HepG2 (cell line): Measurements from ENCODE around the gene PIP5K1A. TPM values are rescaled to one million over a fixed set of nuclear protein-coding genes. Genes with fewer than 3 reads are reported as not detected.

Source experiments
- ARID4A ChIP-seq: sonication (generic); formaldehyde crosslinking; IDR thresholded peaks from 2 replicates; pipeline ENCODE4 v1.5.0; 2020; ENCODE audit warnings: mild to moderate bottlenecking, missing genetic modification reagents, borderline replicate concordance
- ELF4 ChIP-seq: sonication (generic); formaldehyde crosslinking; IDR thresholded peaks from 2 replicates; pipeline ENCODE4 v1.5.0; 2020; ENCODE audit warnings: missing genetic modification reagents, mild to moderate bottlenecking, moderate library complexity, borderline replicate concordance
- HIVEP1 ChIP-seq: sonication (generic); formaldehyde crosslinking; IDR thresholded peaks from 2 replicates; pipeline ENCODE4 v1.4.0; 2020; ENCODE audit warnings: mild to moderate bottlenecking, missing genetic modification reagents
- MIXL1 ChIP-seq: IDR thresholded peaks from 2 replicates; pipeline ENCODE4 v1.6.1; 2016
- RFXAP ChIP-seq: sonication (generic); formaldehyde crosslinking; IDR thresholded peaks from 2 replicates; pipeline ENCODE4 v1.4.0; 2020; ENCODE audit warnings: missing genetic modification reagents, borderline replicate concordance
- RXRB ChIP-seq: IDR thresholded peaks from 2 replicates; pipeline ENCODE4 v1.6.1; 2016; ENCODE audit warnings: borderline replicate concordance, missing genetic modification reagents, missing compliant biosample characterization
- SKI ChIP-seq: fragments of 450-650 bp; IDR thresholded peaks from one replicate; pipeline ENCODE4 v1.6.1; 2018; ENCODE audit warnings: mild to moderate bottlenecking; ENCODE audit not compliant: partially characterized antibody
- TEF ChIP-seq: sonication (generic); formaldehyde crosslinking; IDR thresholded peaks from 2 replicates; pipeline ENCODE4 v1.5.0; 2020; ENCODE audit warnings: missing genetic modification reagents
- ZBTB40 ChIP-seq, 2 experiments: fragments of 450-650 bp in 1 of 2; sonication (generic) in 1 of 2; formaldehyde crosslinking in 1 of 2; IDR thresholded peaks; 2 replicates each; pipeline versions ENCODE4 v1.6.1 to v1.8.0; 2016 to 2022; ENCODE audit warnings: antibody characterized with exemption in 1 of 2, mild to moderate bottlenecking in 1 of 2, missing genetic modification reagents in 1 of 2
- ZFP36L1 ChIP-seq: sonication (generic); formaldehyde crosslinking; IDR thresholded peaks from 2 replicates; pipeline ENCODE4 v1.8.0; 2022; ENCODE audit warnings: mild to moderate bottlenecking, missing genetic modification reagents, moderate library complexity
- ZNF343 ChIP-seq: sonication (generic); formaldehyde crosslinking; IDR thresholded peaks from 2 replicates; pipeline ENCODE4 v1.4.0; 2020; ENCODE audit warnings: mild to moderate bottlenecking, missing genetic modification reagents
- ZNF451 ChIP-seq: sonication (generic); formaldehyde crosslinking; IDR thresholded peaks from 2 replicates; pipeline ENCODE4 v1.5.0; 2020; ENCODE audit warnings: mild to moderate bottlenecking, missing genetic modification reagents
- ZNF567 ChIP-seq: sonication (generic); formaldehyde crosslinking; IDR thresholded peaks from 2 replicates; pipeline ENCODE4 v1.8.1; 2023; ENCODE audit warnings: mild to moderate bottlenecking, missing genetic modification reagents, borderline replicate concordance
- polyA plus RNA-seq, 8 experiments: library from polyadenylated mRNA; depleted of rRNA in 3 of 8; stranded (reverse) in 7 of 8; unstranded in 1 of 8; fragments of >200 nt; fragmentation: Illumina TruSeq in 4 of 8; extraction: Trizol in 4 of 8; gene quantifications; 2 replicates each; pipeline versions ENCODE4 v1.2.1 to v1.2.3, GENCODE V29; 2011 to 2016; ENCODE audit warnings: low read depth in 4 of 8, missing spikeins in 1 of 8, mixed read lengths in 1 of 8; ENCODE audit not compliant: insufficient read depth in 1 of 8
- total RNA-seq, 5 experiments: library from RNA; depleted of rRNA; stranded (reverse); fragments of >200 nt; fragmentation: Illumina TruSeq; extraction: Trizol; gene quantifications; 2 replicates each; pipeline ENCODE4 v1.2.3, GENCODE V29; 2016; ENCODE audit warnings: low read depth in 1 of 5

Gene PIP5K1A
- total and polyA plus RNA-seq, 2 of the 13 experiments (the other 11 are each of a cell fraction or from before 2014, with no cell fraction given) = 45.3 to 65.1 TPM

- peak; percentile 87 for TF ChIP-seq ELF4 (CRISPR knock-in tag)
- peak; percentile 35 for TF ChIP-seq SKI
- TF ChIP-seq RXRB (CRISPR knock-in tag) = peak; percentile 76
- peak; percentile 50; the same call in 1 of the 2 replicates for TF ChIP-seq RFXAP (CRISPR knock-in tag)
- 0 out of 2 replicates have a peak, but pooled peaks have one; percentile 89 for TF ChIP-seq ZNF567 (CRISPR knock-in tag)
- TF ChIP-seq HIVEP1 (CRISPR knock-in tag) = 0 out of 2 replicates have a peak, but pooled peaks have one; percentile 57
- peak; percentile 39; the same call in 1 of the 2 replicates for TF ChIP-seq ZFP36L1 (CRISPR knock-in tag)
- 0 out of 2 replicates have a peak, but pooled peaks have one; percentile 30 for TF ChIP-seq TEF (CRISPR knock-in tag)
- peak; percentile 43; the same call in 1 of the 2 replicates for TF ChIP-seq ZNF343 (CRISPR knock-in tag)
- peak; percentile 92 for TF ChIP-seq ARID4A (CRISPR knock-in tag)
- no peak for TF ChIP-seq ZBTB40 (IDR thresholded peaks at IDR 0.05)
- peak; percentile 59; the same call in 1 of the 2 replicates for TF ChIP-seq ZBTB40 (CRISPR knock-in tag; IDR thresholded peaks at IDR 0.05)
- TF ChIP-seq ZNF451 (CRISPR knock-in tag) = 0 out of 2 replicates have a peak, but pooled peaks have one; percentile 41
- peak; percentile 80 for TF ChIP-seq MIXL1
Observed at GRCh38 chr1:151189637-151190445, 8.5 kb upstream of the PIP5K1A start, which contains the start of gene VPS72 (continued).
